Activated CD8-positive, alpha-beta memory T cell treated with anti-CD3 and anti-CD28 coated beads, Interleukin-2, amount 10 ng/mL, durations not matched to agents 7 days and 5 days (primary cell): ENCODE results near the gene KMO. TPM values are rescaled to one million over a fixed set of nuclear protein-coding genes. Genes with fewer than 3 reads are reported as not detected.
A peak's percentile ranks its signal among the peaks of the same experiment; 100 is the strongest.

Source experiments
- ATAC-seq: fragments of 150-1000 bp; cut with Tn5 transposase; one replicate; pipeline ENCODE4 v1.10.0; 2021; ENCODE audit warnings: moderate library complexity
- CTCF ChIA-PET: fragments of 350-600 bp; sonication (Branson Sonifier 250); formaldehyde crosslinking; loops from one replicate; lab custom pipeline; 2021; ENCODE audit warnings: antibody characterized with exemption; lab: Charles Lee
- DNase-seq: peaks from one replicate; pipeline ENCODE4 v3.0.0-alpha.2; 2020
- H3K27ac Mint-ChIP-seq: one replicate; pipeline ENCODE4 v1.8.0; 2021; ENCODE audit warnings: mild to moderate bottlenecking, mixed read lengths
- H3K27me3 Mint-ChIP-seq: one replicate; pipeline ENCODE4 v1.8.0; 2021; ENCODE audit warnings: mixed read lengths
- H3K36me3 Mint-ChIP-seq: one replicate; pipeline ENCODE4 v1.8.0; 2021; ENCODE audit warnings: mild to moderate bottlenecking, mixed read lengths
- H3K4me1 Mint-ChIP-seq: one replicate; pipeline ENCODE4 v1.8.0; 2021; ENCODE audit warnings: mixed read lengths
- H3K4me3 Mint-ChIP-seq: one replicate; pipeline ENCODE4 v1.8.0; 2021; ENCODE audit warnings: mild to moderate bottlenecking, moderate library complexity, mixed read lengths
- H3K9me3 Mint-ChIP-seq: one replicate; pipeline ENCODE4 v1.8.0; 2022; ENCODE audit warnings: low read depth, mixed read lengths
- total RNA-seq, 2 experiments: library from RNA; stranded (reverse); gene quantifications; one replicate each; pipeline ENCODE4 v1.2.3, GENCODE V29; 2021

Gene KMO
- total RNA-seq, 2 experiments from 2014 or later, result not detected

GRCh38 chr1:241627453-241628259, 95.5 kb downstream of the KMO start:
- peak; percentile 53 for DNase-seq
- CTCF ChIA-PET, result interaction anchor here (0.7 to 2.5 kb wide), 10 partner anchors 12 to 259 kb away, joined by 3 to 25 read pairs (median 3); partner anchors contain the start of gene KMO

GRCh38 chr1:241630005-241630404, 97.8 kb downstream of the KMO start:
- Mint-ChIP-seq H3K9me3 (no peaks in the 10 kb centered on the region), H3K27me3 (no peaks in the 10 kb centered on the region), H3K27ac (no peak overlapping the region), H3K4me1 (peaks cover 12% of the 10 kb centered on the region), H3K36me3 (peaks cover 18% of the 10 kb centered on the region), H3K4me3 (no peak overlapping the region)
- ATAC-seq (no peak), DNase-seq (no peak)
- CTCF ChIA-PET, result interaction anchor here (1.3 to 1.6 kb wide), 2 partner anchors 11 to 16 kb away, joined by 3 to 4 read pairs; no protein-coding TSS in a partner anchor

More at GRCh38 chr1:241627453-241628259, 95.5 kb downstream of the KMO start:
- H3K27me3 Mint-ChIP-seq, result no peaks in the 10 kb centered on the region
- peaks cover 12% of the 10 kb centered on the region for H3K4me1 Mint-ChIP-seq
- H3K27ac Mint-ChIP-seq, result peak overlapping the region; percentile 65
- peak overlapping the region; percentile 42 for H3K4me3 Mint-ChIP-seq
- H3K36me3 Mint-ChIP-seq, result peaks cover 9% of the 10 kb centered on the region
- no peaks in the 10 kb centered on the region for H3K9me3 Mint-ChIP-seq
- peak; percentile 80 for ATAC-seq

GRCh38 chr1:241630476-241630875, 98.3 kb downstream of the KMO start:
- CTCF ChIA-PET, result interaction anchor here (1.6 kb wide), 1 partner anchor 16 kb away, joined by 3 read pairs; no protein-coding TSS in a partner anchor
- Mint-ChIP-seq H3K27me3 (no peaks in the 10 kb centered on the region), H3K4me1 (peaks cover 12% of the 10 kb centered on the region), H3K36me3 (peaks cover 23% of the 10 kb centered on the region), H3K27ac (no peak overlapping the region), H3K4me3 (no peak overlapping the region), H3K9me3 (no peaks in the 10 kb centered on the region)
- DNase-seq, result no peak
- no peak for ATAC-seq

GRCh38 chr1:241630899-241631298, 98.7 kb downstream of the KMO start:
- H3K4me3 Mint-ChIP-seq, result no peak overlapping the region
- peaks cover 12% of the 10 kb centered on the region for H3K4me1 Mint-ChIP-seq
- peaks cover 24% of the 10 kb centered on the region for H3K36me3 Mint-ChIP-seq
- H3K27me3 Mint-ChIP-seq, result no peaks in the 10 kb centered on the region
- CTCF ChIA-PET, result no interaction called here
- no peak for ATAC-seq
- DNase-seq, result no peak
- no peaks in the 10 kb centered on the region for H3K9me3 Mint-ChIP-seq
- H3K27ac Mint-ChIP-seq, result no peak overlapping the region

GRCh38 chr1:241631674-241632073, 99.5 kb downstream of the KMO start:
- Mint-ChIP-seq H3K27me3 (no peaks in the 10 kb centered on the region), H3K36me3 (peaks cover 27% of the 10 kb centered on the region), H3K27ac (no peak overlapping the region), H3K9me3 (no peaks in the 10 kb centered on the region), H3K4me1 (peaks cover 14% of the 10 kb centered on the region), H3K4me3 (no peak overlapping the region)
- ATAC-seq, result no peak
- CTCF ChIA-PET, result interaction anchor here (1.3 kb wide), 1 partner anchor 113 kb away, joined by 4 read pairs; the partner anchor contains the start of gene FH
- DNase-seq, result no peak

GRCh38 chr1:241632987-241633386, 100.8 kb downstream of the KMO start:
- H3K27ac Mint-ChIP-seq, result no peak overlapping the region

GRCh38 chr1:241635556-241636152, 103.5 kb downstream of the KMO start:
- DNase-seq, result no peak
- ATAC-seq, result no peak
- Mint-ChIP-seq H3K36me3 (peaks cover 35% of the 10 kb centered on the region), H3K4me3 (no peak overlapping the region), H3K27me3 (no peaks in the 10 kb centered on the region), H3K27ac (no peak overlapping the region), H3K9me3 (no peaks in the 10 kb centered on the region), H3K4me1 (peaks cover 25% of the 10 kb centered on the region)
- CTCF ChIA-PET, result no interaction called here

More at GRCh38 chr1:241632987-241633386, 100.8 kb downstream of the KMO start:
- H3K4me1 Mint-ChIP-seq, result peaks cover 20% of the 10 kb centered on the region
- CTCF ChIA-PET, result interaction anchor here (1.3 kb wide), 1 partner anchor 114 kb away, joined by 4 read pairs; the partner anchor contains the start of gene FH
- ATAC-seq (no peak), DNase-seq (no peak)
- peaks cover 33% of the 10 kb centered on the region for H3K36me3 Mint-ChIP-seq
- H3K4me3 Mint-ChIP-seq, result no peak overlapping the region
- H3K9me3 Mint-ChIP-seq, result no peaks in the 10 kb centered on the region
- H3K27me3 Mint-ChIP-seq, result no peaks in the 10 kb centered on the region

- peaks cover 35% of the 10 kb centered on the region for H3K36me3 Mint-ChIP-seq
- no peaks in the 10 kb centered on the region for H3K9me3 Mint-ChIP-seq
- peaks cover 30% of the 10 kb centered on the region for H3K4me1 Mint-ChIP-seq
- no peak overlapping the region for H3K4me3 Mint-ChIP-seq
- no peak overlapping the region for H3K27ac Mint-ChIP-seq
- no peak for ATAC-seq
- H3K27me3 Mint-ChIP-seq, result no peaks in the 10 kb centered on the region
- no peak for DNase-seq
- CTCF ChIA-PET, result no interaction called here
These were observed 104.1 kb downstream of the KMO start for GRCh38 chr1:241636291-241636690.

GRCh38 chr1:241637046-241637590, 104.9 kb downstream of the KMO start:
- Mint-ChIP-seq H3K4me1 (peaks cover 30% of the 10 kb centered on the region), H3K27ac (no peak overlapping the region), H3K27me3 (no peaks in the 10 kb centered on the region), H3K4me3 (peak overlapping the region; percentile 7), H3K36me3 (peaks cover 30% of the 10 kb centered on the region), H3K9me3 (no peaks in the 10 kb centered on the region)
- ATAC-seq (no peak), DNase-seq (no peak)
- CTCF ChIA-PET, result interaction anchor here (0.7 kb wide), 1 partner anchor 250 kb away, joined by 3 read pairs; no protein-coding TSS in a partner anchor

GRCh38 chr1:241637604-241638003, 105.4 kb downstream of the KMO start:
- Mint-ChIP-seq H3K4me3 (peak overlapping the region; percentile 27), H3K4me1 (peaks cover 30% of the 10 kb centered on the region), H3K27me3 (no peaks in the 10 kb centered on the region), H3K27ac (no peak overlapping the region), H3K36me3 (peaks cover 29% of the 10 kb centered on the region), H3K9me3 (peaks cover 3% of the 10 kb centered on the region)
- DNase-seq (no peak), ATAC-seq (no peak)
- CTCF ChIA-PET, result interaction anchor here (0.7 to 1.4 kb wide), 2 partner anchors 12 to 249 kb away, joined by 3 read pairs; no protein-coding TSS in a partner anchor

- peaks cover 30% of the 10 kb centered on the region for H3K4me1 Mint-ChIP-seq
- peaks cover 29% of the 10 kb centered on the region for H3K36me3 Mint-ChIP-seq
- H3K27me3 Mint-ChIP-seq, result no peaks in the 10 kb centered on the region
- no peak overlapping the region for H3K27ac Mint-ChIP-seq
- H3K4me3 Mint-ChIP-seq, result peak overlapping the region; percentile 27
- ATAC-seq, result no peak
- no peak for DNase-seq
- CTCF ChIA-PET, result interaction anchor here (1.4 kb wide), 1 partner anchor 12 kb away, joined by 3 read pairs; no protein-coding TSS in a partner anchor
- peaks cover 5% of the 10 kb centered on the region for H3K9me3 Mint-ChIP-seq
These were observed 106.0 kb downstream of the KMO start for GRCh38 chr1:241638099-241638682.

GRCh38 chr1:241638909-241639622, 106.9 kb downstream of the KMO start:
- Mint-ChIP-seq H3K27me3 (no peaks in the 10 kb centered on the region), H3K36me3 (peaks cover 31% of the 10 kb centered on the region), H3K9me3 (peaks cover 5% of the 10 kb centered on the region), H3K4me1 (peaks cover 36% of the 10 kb centered on the region), H3K27ac (peak overlapping the region; percentile 74), H3K4me3 (peak overlapping the region; percentile 78)
- ATAC-seq (no peak), DNase-seq (no peak)
- CTCF ChIA-PET, result interaction anchor here (0.7 to 1.4 kb wide), 2 partner anchors 11 to 13 kb away, joined by 3 read pairs; no protein-coding TSS in a partner anchor
